Testis (tissue), 2 donors: ENCODE measurements around the gene NANOS2.

Source experiments
- CTCF ChIP-seq, 3 experiments: fragments of 450-650 bp in 2 of 3; fragments of 200-600 bp in 1 of 3; sonication (generic) in 1 of 3; IDR thresholded peaks; one replicate each; pipeline ENCODE4 v1.5.1; 2016 to 2019; ENCODE audit warnings: antibody characterized with exemption in 3 of 3, mild to moderate bottlenecking in 2 of 3, moderate library complexity in 1 of 3
- POLR2A ChIP-seq: fragments of 450-650 bp; IDR thresholded peaks from one replicate; pipeline ENCODE4 v1.6.1; 2017; ENCODE audit warnings: antibody characterized with exemption, mild to moderate bottlenecking, moderate library complexity

GRCh38 chr19:45872095-45872919 lies 42.3 kb downstream of the NANOS2 start:
- TF ChIP-seq CTCF (IDR thresholded peaks at IDR 0.05) (no peak), POLR2A (no peak)
